Measurements from ENCODE around the gene RAB3GAP2.

GRCh38 chr1:220320709-220321108 lies 48.5 kb upstream of the RAB3GAP2 start:
- no peak for TF ChIP-seq POLR2A (IDR thresholded peaks at IDR 0.05)
- TF ChIP-seq CTCF (IDR thresholded peaks at IDR 0.05 in 4 of 5, conservative IDR thresholded peaks at IDR 0.05 in 1 of 5), result no peak
